GM18870 (cell line): Measurements from ENCODE around the gene ARMH4.

Experiments used
- ATAC-seq: cut with Tn5 transposase; IDR thresholded peaks from one replicate; pipeline ENCODE4 v1.9.1; 2021; ENCODE audit warnings: moderate library complexity; ENCODE audit not compliant: unreplicated experiment

Gene ARMH4

DNA sequence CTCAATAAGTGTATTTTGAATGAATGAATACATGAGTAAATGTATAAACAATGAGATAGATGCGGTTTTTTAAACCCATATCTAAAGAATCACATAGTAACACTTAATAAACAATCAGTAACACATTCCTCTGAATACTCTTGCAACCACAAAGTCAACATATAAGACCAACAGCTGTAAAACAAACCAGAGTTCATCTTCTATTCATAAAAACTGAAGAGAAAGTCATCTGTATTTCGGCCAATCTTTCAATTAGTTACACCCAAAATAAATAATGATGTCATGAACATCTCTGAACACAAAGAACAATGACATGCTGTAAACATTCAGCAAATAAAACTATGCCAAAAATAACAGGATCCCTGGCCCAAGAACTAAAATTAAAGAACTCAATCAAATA is 47.2 kb downstream of the ARMH4 start:
- ATAC-seq = no peak

DNA sequence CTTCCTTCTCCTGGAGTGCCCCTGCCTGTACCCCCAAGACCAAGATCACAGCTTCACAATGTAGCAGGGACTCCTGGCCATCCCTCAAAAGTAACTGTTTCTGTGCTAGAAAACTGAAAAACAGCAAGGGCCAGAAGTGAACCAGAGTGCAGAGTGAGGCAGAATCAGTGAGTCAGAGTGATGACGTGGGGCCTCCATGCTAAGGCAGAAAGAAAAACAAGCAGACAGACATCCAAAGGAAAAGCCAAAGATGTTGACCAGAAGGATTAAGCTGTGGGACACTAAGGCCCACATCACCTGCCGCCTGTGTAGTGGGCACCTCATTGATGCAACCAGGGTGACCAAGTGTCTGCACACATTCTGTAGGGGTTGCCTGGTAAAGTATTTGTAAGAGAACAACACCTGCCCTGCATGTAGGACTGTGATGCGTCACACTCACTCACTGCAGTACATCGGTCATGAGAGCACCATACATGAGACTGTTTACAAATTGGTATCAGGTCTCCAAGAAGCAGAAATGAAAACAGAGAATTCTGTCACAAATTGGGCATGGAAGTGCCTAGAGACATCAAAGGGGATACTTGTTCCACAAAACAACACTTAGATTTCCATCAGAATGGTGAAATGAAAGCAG is 51.2 kb downstream of the ARMH4 start:
- no peak for ATAC-seq

DNA sequence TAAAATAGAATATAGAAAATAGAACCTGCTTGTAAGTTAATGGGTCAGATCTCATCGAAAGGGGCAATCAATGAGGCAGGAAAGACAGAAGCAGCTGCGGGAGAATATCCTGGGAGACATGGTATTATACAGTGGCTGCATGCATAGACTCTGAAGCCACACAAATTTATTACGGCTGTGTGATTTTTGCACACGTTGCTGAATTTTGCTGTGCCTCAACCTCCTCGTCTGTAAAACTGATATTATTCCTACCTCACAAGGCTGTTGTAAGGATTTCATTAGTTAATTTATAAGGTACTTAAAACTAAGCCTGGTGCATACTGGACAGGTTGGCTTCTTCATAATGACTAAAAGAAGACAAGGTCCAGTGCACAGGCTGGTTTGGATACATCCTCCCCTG is 52.3 kb downstream of the ARMH4 start:
- no peak for ATAC-seq

DNA sequence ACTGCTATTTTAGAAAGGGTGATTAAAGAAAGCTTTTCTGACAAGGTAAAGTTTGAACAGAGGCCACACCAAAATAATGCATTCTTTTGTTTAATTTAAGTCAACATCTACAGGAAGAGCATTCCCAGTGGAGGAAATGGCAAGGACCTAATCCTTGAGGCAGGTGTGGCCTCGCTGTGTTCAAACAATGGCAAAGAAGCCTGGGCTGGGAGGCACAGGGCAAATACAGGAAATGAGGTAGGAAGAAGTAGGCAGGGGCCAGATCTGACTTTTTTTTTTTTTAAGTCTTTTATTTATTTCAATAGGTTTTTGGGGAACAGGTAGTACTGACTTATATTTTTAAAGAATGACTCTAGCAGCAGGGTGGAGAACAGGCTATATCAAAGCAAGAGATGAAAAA is 53.5 kb downstream of the ARMH4 start:
- ATAC-seq = no peak

DNA sequence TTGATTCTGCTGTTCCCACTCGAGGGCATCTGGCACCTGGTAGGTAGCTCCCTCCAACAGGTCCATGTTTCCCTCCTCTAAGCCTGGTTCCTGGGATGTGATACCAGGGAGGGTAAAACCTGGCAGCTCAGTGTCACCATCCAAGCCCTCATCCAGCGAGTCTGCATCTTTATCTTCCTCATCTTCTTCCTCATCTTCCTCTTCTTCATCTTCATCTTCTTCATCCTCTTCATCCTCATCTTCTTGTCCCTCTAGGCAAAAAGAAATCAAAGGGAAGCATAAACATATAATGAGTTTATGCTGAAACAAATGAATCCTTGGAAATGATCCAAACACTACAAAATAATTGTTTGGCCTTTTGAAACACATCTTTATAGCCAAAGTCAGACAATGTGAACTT is 55.3 kb downstream of the ARMH4 start:
- ATAC-seq = no peak

DNA sequence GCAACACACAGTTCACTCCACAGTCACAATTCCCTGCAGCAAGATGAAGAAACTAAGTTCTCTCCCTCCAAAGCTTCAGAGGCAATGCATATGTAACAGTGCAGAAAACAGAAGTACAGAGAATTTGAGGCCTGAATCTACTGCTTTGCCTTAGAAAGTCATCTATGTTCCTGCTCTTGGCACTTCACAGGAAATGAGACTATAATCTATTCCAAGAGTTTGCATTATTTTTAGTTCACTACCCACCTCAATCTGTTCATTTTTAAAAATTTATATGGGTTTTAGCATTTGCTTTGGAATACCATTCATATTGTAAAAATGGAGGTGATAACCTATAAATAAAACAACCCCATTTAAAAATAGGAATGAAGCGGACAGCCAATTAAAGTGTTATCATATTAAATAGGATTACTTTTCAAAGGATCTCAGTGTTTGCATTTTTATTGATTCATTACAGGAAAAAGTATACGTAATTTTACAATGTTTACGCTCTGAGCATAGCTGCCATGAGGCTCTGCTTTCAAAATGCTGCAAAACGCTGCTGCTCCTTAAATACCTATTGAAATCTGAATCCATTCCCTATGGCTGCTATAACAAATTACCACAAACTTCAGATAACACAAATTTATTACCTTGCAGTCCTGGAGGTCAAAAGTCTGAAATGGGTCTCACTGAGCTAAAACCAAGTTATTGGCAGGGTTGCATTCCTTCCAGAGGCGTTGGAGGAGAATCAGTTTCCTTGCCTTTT is 60.0 kb downstream of the ARMH4 start:
- ATAC-seq = no peak

DNA sequence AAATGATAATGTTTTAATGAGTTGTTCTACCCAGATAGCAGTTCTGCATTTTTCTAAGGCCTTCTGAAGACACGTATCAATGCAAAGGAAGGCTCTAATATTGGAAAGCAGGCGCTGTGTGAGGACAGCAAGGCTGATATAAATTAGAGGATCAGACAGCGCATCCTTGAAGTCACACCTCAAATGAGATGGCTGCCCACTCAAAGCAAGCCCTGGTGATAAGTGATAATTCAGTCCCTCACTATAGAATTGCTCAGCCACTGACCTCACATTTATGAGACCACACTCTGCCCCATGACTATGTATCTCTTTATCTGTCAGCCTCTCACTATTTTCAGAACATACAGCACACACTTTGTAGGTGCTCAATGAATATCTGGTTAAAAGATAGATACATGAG is 62.4 kb downstream of the ARMH4 start:
- ATAC-seq = no peak

DNA sequence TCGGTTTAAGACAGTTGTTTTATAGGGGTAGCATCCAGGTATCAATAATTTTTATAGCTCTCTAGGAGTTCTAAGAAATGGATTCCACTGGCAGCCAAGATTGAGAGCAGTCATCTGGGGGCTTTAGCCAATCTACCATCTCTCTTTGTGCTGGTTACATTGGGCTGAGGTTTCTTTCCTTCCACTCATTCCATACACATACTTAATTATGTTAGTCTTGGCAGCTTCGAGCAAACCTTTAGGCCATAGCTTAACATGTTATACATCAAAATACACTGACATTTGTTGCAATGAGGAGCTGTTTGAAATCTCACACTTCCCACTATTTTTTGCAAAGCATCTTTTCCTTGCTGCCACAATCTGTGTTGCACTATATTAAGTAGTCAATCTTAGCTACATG is 63.1 kb downstream of the ARMH4 start:
- no peak for ATAC-seq

DNA sequence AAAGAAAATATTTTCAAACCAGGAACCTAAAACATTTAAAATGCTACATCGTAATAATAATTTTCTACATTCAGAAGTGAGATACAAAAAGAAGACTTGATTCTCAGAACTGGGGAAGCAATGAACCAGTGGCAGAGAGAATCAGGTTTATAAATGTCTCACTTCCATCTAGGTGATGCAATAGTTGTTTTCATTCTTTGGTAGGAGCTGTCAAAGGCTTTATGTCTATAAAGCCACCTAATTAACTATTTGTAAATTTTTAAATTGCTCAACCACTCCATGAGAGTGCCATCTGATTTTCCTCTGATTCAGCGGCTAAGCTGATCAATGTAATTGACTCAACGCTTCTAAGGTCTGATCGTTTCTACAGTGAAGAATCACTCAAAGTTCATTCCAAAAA is 66.1 kb downstream of the ARMH4 start:
- ATAC-seq = no peak

DNA sequence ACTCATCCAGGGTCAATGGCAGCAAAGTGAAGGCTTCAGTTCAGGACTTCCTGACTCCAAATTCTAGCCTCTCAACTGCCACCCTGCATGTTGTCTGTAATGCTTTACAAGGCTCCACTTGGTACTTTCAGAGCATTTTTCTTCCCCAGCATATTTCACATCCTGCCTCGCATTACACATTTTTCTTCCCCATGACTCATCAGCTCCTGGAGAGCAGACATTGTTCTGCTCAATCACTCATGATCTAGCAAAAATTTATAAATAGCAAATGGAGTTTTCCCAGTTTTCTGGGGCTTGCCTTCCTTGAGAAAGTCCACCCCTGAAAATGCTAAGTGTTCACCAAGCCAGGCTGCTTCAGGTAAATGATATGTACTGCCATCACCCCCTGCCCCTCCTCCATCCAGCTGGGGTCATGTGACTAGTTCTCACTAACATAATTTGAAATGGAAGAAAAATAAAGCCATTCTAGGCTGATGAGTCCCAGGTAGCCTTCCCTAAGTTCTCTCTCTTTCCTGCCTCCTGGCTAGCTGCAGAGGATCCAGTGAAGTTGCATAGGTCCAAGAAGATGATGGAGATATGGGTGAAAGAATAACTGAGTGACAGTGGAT is 69.4 kb downstream of the ARMH4 start:
- no peak for ATAC-seq

DNA sequence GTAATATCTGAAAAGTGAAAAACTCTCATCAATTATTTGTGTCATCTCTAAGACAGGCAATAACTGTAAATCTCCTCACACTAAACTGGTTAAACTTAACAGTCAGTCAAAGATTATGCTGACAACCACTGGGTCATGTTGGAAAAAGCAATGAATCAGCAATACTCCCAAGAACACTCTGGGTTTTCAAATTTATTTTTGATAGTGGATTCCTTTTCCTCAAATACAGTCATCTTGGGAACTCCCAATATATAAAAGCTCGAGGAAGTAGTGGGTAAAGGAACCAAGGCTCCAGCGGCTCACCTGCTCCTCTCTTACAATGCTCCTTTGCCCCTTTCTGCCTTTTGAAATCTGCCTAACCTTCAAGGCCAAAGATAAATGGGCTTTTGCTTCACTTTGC is 70.0 kb downstream of the ARMH4 start:
- ATAC-seq = no peak

DNA sequence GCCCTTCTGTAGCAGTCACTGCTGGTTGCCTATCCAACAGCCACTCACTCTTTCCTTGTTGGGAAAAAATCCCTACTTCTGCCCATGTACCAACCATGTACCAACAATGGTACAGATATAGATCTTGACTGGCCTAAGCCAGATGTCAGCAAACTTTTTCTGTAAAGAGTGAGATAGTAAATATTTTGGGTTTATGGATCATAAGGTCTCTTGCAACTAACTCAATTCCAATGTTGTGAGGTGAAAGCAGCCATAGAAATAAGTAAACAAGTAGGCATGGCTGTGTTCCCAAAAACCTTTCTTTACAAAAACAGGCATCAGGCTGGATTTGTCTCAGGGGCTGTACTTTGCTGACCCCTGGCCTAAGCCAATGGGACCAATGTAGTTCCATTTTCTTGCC is 73.5 kb downstream of the ARMH4 start:
- no peak for ATAC-seq

DNA sequence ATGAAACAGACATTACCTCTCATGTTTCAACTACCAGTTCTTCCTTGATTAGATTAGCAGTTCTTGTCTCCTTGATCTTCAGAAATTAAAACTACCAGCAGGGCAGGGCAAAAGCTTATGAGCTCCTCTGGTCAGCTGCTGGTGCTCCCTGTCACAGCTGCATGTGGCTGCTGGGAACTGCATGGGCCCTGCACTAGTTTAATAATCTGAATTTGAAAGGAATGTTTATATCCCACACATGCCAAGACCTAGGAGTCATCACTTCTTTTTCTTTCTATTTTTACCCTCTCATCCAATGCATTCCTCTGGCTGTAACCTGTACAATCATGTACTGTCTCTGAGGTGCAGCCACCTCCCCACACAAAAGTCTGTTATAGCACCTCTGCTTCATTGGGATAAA is 73.9 kb downstream of the ARMH4 start:
- no peak for ATAC-seq

DNA sequence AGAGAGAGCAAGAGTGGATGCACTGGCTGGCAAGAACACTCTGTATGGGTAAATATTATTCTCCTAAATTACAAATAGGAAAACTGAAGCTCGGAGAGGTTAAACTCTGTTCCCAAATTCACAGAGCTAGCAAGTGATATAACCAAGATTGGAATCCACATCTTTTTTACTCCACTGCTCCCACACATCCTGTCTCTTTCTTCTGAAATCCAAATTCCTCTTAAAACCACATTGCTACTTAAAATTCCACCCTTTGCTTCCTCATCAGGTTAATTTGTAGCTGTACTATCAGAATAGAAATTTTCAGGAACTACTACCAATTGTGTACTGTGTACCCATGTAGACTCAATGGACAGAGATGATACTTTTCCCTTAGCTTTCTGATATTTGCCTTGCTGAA is 74.4 kb downstream of the ARMH4 start:
- no peak for ATAC-seq

DNA sequence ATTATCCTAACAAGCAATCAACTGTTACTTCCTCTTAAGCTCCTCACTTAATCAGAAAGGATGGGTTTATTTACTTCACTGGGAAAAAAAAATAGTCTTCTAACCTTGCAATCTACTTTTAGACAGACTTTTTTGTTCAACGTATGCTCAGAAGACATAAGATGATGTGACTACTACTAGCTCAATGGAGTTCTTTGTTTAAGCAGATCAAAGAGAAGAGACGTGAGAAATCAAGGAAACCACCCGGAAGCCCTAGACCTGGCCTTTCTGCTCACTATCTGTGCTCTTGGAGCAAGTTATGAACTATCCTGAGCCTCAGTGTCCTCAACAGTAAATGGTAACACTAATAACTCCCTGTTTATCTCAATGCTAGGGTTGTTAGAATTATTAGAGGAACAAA is 78.5 kb downstream of the ARMH4 start:
- ATAC-seq = no peak

DNA sequence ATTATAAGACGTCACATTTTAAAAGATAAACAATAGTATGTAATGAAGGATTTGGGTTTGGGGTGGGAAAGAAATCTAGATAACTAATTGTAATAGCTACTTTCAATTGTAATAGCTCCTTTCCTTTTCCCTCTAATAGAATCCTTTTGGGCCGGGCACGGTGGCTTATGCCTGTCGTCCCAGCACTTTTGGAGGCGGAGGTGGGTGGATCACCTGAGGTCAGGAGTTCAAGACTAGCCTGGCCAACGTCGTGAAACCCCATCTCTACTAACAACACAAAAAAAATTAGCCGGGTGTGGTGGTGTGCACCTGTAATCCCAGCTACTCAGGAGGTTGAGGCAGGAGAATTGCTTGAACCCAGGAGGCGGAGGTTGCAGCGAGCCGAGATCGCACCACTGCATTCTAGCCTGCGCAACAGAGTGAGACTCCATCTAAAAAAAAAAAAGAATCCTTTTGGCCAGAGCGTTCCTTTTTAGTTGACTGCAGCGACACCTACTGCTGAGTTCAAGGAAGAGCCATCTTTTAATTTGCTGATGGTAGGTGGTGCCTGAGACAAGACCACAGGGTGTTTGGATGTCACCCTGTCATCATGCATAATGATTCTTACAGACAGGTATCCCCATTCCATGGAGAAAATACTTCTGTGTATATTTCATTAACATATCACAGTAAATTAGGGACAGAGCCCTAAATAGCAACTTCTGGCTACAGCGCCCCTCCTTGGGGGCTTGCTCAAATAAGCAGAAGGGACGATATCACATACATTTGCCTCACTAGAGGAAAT is 79.5 kb downstream of the ARMH4 start:
- ATAC-seq = peak; percentile 69

DNA sequence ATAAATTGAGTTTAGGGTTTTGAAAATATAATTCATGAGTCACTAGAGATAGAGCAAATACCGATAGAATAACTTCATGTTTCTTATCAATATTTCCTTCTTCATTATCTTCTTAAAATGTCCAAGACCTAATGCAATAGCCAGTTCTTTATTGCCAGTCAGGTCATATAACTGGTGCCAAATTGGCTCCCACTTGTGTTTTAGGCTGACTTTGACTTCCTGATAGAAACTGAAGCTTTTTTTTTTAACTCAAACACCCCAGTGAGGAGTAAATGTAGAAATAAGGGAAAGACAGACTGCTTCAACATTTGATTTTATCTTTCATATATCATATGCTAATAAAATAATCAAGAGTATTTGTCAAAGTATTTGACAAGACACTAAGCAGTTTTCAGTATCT is 80.7 kb downstream of the ARMH4 start:
- ATAC-seq = no peak

DNA sequence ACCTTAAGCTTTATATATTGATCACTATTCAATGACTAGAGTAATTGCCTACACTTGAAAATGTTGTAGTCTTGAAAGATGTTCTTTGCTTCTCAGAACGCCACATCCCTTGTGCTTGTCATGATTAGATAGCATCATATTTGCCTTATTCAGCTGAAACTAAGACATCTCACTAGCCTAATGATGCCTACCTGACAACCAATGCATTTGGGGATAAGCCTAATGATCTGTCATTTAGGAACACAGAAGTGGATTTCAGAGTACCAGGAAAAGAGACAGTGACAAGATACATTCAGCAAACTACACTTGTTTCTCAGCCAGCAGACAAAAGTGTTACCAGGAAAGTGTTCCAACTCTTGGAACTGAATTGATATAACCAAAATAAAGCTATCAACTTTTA is 83.7 kb downstream of the ARMH4 start:
- no peak for ATAC-seq

DNA sequence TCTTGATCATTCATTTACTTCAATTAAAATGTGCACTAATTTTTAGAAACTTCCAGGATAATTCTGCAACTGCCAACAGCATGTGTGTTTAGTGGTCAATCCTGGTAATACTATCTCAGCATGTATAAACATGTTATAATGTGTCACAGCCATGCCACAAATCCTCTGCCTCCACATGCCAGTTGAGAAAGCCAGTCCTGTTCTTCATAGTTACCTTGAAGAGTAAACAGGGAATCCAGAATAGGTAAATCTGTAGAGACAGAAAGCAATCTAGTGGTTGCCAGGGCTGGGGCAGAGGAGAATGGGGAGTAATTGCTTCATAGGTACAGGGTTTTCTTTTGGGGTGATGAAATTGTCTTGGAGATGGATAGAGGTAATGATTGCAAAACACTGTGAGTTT is 85.9 kb downstream of the ARMH4 start:
- no peak for ATAC-seq

DNA sequence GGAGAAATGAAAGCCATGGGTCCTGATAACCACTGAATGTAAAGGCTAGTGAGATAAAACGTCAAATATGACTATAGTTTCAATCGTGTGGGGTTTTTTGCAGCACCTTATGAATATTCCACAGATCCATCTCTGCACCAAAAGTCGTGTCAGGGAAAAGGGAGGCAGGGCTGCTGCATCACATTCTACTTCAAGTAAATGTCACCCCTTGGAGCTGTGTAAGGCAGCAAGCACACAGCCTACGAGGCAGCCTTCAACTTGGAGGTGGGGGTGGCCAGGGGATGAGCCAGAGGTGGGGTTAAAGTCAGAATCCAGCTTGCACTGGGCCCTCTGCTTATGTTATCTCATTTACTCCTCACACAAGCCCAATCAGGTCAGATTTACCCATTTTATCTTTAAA is 90.4 kb downstream of the ARMH4 start:
- ATAC-seq = no peak

DNA sequence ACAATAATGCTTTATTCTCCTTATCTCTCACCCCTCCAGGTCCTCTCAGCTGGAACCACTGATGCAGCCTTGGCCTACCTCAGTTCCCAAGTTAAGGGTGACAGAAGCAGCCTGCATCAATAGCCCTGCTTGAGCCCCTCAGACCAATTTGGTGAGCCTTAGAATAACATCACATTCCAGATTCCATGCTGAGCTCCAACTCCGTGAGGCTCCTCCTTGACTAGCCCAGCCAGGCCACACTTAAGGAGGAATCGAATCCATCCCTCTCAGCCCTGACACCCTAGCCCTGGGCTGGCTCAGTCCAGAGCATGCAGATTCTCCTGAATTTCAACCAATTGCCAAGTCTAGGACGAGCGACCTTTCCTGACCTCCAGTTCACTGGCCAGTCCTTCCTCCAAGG is 91.1 kb downstream of the ARMH4 start:
- ATAC-seq = no peak

DNA sequence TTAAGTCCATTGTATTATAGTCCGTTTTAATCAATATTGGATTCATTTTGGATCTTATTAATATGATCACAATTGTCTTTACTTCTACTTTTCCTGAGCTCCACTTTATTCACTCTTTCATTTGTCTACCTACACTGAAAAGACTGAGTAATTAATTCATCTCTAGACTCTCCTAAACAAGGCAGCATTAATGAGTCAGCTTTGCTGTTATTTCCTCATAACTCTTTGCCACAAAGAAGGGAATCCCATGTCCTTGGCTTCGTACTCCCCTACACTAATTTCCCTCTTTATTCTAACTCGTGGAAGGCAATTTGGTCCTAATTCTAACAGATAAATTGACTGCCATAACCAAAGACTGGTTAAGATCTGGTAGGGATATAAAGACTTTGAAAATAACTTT is 91.9 kb downstream of the ARMH4 start:
- no peak for ATAC-seq
